SK-MEL-5 (cell line): ENCODE results near the gene CELSR1. TPM values are rescaled to one million over a fixed set of nuclear protein-coding genes. Genes with fewer than 3 reads are reported as not detected.
"Not testable (repeated sequence)": the region's sequence is repeated elsewhere in the genome, so short reads cannot be mapped to it uniquely, and the experiment has no call there.

Source experiments
- DNase-seq: peaks from one replicate; pipeline ENCODE4 v3.0.0-alpha.2; 2016; ENCODE audit warnings: low read depth, low spot score
- in situ Hi-C: cut with HindIII; loops from 2 replicates; pipeline ENCODE4 v1.10.0; 2016; ENCODE audit warnings: low sequenced_read_pairs, high pct_unique_total_duplicates, low pct_unique_long_range_greater_than_20kb
- total RNA-seq: library from RNA; depleted of rRNA; stranded (reverse); fragments of >200 nt; shearing (Covaris generic); gene quantifications from 2 replicates; pipeline ENCODE4 v1.2.3, GENCODE V29; 2014

CELSR1 gene
- total RNA-seq, 1 experiment from 2014 or later: 12.5 TPM

DNA sequence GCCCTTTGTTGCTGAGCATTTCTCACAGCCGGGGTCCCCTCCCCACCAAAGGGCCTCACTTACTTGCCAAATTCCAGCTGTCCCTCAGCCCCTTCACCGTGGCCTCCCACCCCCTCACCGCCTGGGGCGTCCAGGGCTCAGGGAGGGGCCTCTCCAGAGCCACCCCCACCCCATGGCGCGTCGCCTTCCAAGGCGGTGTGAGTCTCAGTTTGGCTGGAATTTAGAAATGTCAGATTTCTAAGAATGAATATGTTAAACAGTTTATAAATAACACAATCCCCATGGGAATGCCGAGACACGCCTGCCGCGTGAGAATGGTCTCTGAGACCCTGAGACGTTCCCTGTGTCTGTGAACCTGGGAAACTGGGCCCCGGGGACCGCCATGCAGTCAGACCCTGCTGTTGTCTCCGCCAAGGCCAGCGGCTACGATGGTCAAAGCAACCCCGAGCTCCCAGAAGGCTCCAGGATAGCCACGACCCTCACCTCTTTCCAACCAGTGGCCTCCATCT is 28.9 kb downstream of the CELSR1 start:
- no peak for DNase-seq
- in situ Hi-C loops: no loop called here

DNA sequence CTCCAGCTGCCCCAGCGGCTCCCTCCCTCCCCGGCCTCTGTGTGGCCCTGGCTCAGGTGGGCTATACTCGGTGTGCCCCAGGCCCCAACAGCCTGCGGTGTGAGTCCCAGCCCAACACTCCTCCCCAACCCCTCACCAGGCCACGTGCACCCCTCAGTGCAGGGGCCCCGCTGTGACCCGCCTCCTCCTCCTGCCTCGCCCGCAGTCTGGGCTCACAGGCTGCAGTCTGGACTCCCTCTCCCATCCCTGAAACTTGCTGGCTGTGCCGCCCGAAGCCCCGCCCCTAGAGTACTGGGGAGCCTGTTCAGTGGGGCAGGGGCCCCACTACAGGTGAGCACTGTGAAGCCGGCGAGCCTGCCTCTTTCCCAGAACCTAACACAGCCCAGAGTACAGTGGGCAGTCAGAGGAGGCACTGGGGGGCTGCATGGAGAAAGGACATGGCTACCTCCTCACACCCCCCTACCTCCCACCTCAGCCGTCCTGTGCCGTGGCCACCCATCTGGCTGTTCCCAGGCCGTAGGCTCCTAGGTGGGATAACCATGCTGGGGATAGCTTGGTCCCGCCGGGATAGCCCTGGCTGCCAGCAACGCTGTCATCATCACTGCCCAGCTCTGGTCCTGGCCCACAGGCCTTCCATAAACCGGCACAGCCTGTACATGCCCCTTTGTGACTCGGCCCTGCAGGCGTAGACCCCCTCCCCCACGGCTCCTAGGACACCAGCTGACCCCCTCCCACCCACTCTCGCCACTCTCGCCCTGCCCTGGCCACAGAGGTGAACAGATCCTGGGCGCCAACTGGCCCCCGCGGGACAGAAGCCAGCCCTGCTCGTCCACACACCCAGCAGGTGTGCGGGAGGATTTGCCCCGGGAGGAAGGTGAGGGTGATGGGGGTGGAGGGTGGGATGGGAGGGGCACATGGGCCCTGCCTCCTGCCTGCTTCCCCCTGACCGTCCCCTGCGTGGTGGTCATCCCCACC is 29.7 kb downstream of the CELSR1 start:
- DNase-seq: no peak
- in situ Hi-C loops: no loop called here

DNA sequence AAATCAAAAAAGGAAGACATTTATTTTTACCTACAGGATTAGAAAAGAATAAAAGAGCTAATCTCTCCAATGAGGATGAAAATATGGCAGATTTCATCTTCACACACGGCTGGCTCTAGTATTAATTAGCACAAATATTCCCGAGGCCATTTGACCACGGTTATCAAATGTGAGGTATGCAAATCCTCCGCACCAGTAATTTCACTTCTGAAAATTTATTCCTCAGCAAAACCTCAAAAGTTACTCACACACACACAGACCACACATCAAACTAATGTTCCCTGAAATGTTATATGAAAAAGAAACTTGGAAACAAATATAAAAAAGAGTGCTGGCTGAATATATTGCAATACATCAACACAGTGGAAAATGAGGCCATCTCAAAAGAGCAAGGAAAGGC is 32.8 kb downstream of the CELSR1 start:
- in situ Hi-C loops: no loop called here
- DNase-seq: no peak

- no peak for DNase-seq
- in situ Hi-C loops: no loop called here
Measured at GRCh38 chr22:46502440-46503175, 34.8 kb downstream of the CELSR1 start.

DNA sequence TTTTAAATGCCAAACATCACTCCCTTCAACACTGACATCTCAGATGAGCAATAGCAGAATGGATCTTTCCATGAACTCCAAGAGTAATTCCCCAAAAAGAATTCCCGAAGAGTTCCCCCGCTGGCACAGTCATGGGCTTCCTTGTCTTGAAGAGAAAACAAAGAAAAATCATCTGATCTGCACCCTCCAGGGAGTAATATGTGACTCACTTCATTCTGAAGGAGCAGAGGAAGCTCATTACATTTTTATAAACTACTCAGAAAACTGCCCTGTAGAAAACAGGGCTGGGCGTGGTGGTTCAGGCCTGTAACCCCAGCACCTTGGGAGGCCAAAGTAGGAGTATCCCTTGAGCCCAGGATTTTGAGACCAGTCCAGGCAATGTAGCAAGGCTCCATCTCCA is 35.7 kb downstream of the CELSR1 start:
- DNase-seq: peak; percentile 67
- in situ Hi-C loops: no loop called here

GRCh38 chr22:46501265-46501664 is 36.2 kb downstream of the CELSR1 start:
- DNase-seq, in situ Hi-C loops: not testable (repeated sequence)

- in situ Hi-C loops: no loop called here
Measured at GRCh38 chr22:46500201-46500600, 37.2 kb downstream of the CELSR1 start.

DNA sequence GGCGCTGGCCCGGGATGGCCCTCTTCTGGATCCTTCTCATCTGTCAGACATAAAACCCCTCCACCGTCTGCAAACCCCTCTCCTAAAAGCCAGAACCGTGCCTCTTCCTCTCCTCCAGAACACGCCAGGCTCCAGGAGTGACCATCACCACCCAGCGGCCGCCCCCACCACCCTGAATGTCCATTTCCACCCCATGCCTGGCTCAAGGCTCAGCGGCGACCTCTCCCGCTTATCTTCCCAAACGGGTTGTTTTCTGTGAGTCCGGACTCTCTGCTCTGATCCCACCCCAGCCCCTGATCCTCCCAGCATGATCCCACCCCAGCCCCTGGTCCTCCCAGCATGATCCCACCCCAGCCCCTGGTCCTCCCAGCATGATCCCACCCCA is 37.6 kb downstream of the CELSR1 start:
- DNase-seq: no peak
- in situ Hi-C loops: no loop called here

More at GRCh38 chr22:46500201-46500600, 37.2 kb downstream of the CELSR1 start:
- no peak for DNase-seq

DNA sequence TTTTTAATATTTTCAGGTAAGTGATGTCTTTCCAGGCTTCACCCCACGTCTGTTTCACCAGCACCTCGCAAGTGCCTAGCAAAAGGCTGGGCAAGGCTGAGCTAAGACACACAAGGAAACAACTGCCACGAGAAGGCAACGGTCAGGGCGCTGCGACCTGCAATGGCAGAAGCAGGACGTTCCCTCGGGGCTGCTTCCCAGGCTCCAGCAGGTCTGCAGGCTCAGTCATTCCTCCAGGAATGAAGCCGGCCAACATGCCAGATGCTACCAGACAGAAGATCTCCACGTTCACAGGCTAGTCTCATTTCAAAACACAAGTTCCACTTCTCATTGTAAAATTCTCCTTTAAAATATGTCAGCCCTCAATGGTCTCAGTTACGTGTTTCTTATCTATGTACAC is 45.5 kb downstream of the CELSR1 start:
- in situ Hi-C loops: no loop called here
- DNase-seq: no peak

GRCh38 chr22:46490538-46490937 is 46.9 kb downstream of the CELSR1 start:
- in situ Hi-C loops: no loop called here
- no peak for DNase-seq

- in situ Hi-C loops: no loop called here
Measured at GRCh38 chr22:46486996-46487717, 50.3 kb downstream of the CELSR1 start.

DNA sequence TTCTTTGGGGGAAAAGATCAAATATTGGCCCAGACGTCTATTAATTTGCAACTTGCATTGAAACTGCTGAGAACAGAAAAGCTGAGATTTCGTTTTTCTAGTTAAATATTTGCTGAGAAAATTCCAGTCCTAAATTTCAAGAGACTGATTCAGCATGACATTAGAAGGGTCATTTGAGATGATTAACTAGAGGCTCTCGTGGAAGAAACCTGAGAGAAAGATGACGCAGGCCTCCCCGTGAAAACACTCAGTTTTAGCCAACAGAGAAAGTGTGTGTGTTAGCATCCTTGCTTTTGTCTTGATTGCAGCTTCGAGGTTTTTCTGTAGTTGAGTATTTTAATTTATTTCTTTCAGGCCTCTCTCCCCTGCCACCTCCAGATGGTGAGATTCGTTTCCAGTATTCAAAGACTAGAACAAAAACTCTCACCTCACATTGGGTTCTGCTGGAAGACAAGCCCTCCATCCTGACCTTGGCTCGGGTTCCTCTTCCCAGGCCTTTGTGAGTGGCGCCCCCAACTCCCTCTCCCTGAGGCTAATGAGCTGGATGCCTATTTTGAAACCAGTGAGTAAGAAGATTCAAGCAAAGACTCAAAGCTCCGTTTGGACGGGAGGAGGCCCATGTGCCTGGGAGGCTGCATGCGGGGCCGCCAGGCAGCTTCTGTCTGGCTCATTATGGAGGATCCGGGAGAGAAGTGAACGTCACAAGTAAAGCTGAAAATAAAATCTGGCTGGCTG is 52.4 kb downstream of the CELSR1 start:
- in situ Hi-C loops: no loop called here
- DNase-seq: no peak

More at GRCh38 chr22:46486996-46487717, 50.3 kb downstream of the CELSR1 start:
- no peak for DNase-seq

DNA sequence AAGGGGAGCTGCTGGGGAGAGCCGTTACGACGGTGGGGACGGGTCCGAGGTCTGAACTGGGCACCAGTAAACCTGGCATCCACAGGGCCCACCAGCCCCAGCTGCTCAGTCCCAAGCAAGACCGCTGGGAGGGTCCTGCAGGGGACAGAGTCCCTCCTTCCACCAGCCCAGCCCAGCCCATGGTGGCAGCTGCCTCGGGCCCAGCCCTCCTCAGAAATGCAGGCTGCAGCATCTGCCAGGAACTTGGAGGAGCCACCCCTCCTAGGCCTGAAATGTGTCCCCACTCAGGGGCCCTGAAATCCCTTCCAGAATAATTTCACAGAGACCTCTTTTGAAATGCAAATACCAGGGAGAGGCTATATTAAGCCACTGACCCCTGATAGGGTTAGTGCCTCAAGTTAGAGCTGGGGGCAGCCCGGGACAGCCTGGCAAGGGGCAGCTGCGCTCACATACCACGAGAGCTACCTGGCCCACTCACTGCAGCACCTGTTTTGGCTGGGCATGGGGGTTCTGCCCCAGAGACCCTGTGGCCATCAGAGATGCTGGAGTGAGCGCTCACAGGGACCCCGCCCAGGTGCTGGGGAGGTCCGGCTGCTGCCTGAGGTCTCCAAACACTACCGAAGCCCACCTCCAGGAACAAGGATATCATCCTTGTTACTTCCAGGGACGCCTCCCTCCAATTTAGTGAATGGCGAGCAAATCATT is 53.1 kb downstream of the CELSR1 start:
- DNase-seq: no peak
- in situ Hi-C loops: no loop called here

- no peak for DNase-seq
- in situ Hi-C loops: no loop called here
Measured at GRCh38 chr22:46483353-46483752, 54.1 kb downstream of the CELSR1 start.

- in situ Hi-C loops: no loop called here
- no peak for DNase-seq
Measured at GRCh38 chr22:46482056-46482675, 55.3 kb downstream of the CELSR1 start.

DNA sequence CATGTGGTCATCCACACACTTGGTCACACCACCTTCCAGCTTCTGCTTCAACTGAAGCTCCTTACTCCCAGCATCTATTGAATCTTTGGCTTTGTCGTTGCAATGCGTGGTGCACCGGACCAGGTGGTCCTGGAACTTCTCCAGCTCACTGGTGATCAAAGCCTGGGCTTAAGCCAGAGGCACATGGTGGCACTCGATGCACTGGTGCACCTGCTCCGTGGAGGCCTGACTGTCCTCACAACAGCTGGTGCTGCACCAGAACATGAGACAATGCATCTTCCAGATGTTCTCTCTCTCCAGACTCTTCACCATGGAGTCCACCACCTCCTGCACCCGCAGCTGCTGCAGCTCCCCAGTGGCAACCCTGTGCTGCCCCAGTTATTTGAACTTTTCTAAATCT is 56.0 kb downstream of the CELSR1 start:
- in situ Hi-C loops: no loop called here
- DNase-seq: no peak
